Testis (tissue), 3 donors: ENCODE data around the gene LARGE1. TPM values are rescaled to one million over a fixed set of nuclear protein-coding genes. Genes with fewer than 3 reads are reported as not detected.

Experiments used
- DNase-seq: peaks from one replicate; pipeline ENCODE4 v3.0.0-alpha.2; 2019
- H3K27ac ChIP-seq, 2 donors: fragments of 200-600 bp; sonication (generic); one replicate each; pipeline ENCODE4 v1.5.1; 2019
- H3K27me3 ChIP-seq: fragments of 200-600 bp; sonication (generic); one replicate; pipeline ENCODE4 v1.5.1; 2019
- H3K36me3 ChIP-seq: fragments of 200-600 bp; sonication (generic); one replicate; pipeline ENCODE4 v1.5.1; 2017; ENCODE audit warnings: low read depth; ENCODE audit errors: missing control alignments
- H3K4me1 ChIP-seq: fragments of 200-600 bp; sonication (generic); one replicate; pipeline ENCODE4 v1.5.1; 2019
- H3K4me3 ChIP-seq, 2 donors: fragments of 200-600 bp; sonication (generic); one replicate each; pipeline ENCODE4 v1.5.1; 2017 to 2019
- H3K9me3 ChIP-seq: fragments of 200-600 bp; sonication (generic); one replicate; pipeline ENCODE4 v1.5.1; 2017
- CTCF ChIP-seq, 3 experiments: fragments of 450-650 bp in 2 of 3; fragments of 200-600 bp in 1 of 3; sonication (generic) in 1 of 3; IDR thresholded peaks; one replicate each; pipeline ENCODE4 v1.5.1; 2016 to 2019; ENCODE audit warnings: antibody characterized with exemption in 3 of 3, mild to moderate bottlenecking in 2 of 3, moderate library complexity in 1 of 3
- POLR2A ChIP-seq: fragments of 450-650 bp; IDR thresholded peaks from one replicate; pipeline ENCODE4 v1.6.1; 2017; ENCODE audit warnings: antibody characterized with exemption, mild to moderate bottlenecking, moderate library complexity
- WGBS, 2 donors: methylation state at CpG; one replicate each; pipeline ENCODE4 v1.1.5; 2018; 5-methylcytosine and 5-hydroxymethylcytosine counted together
- intact Hi-C: fragments of 100-400 bp; cut with DNase I; formaldehyde crosslinking; loops from one replicate; pipeline ENCODE4 v1.15.1; 2023; ENCODE audit warnings: low total_unique reads
- polyA plus RNA-seq: library from polyadenylated mRNA; stranded (reverse); fragments of 350-450 nt; fragmentation: Illumina TruSeq; extraction: RNeasy Lipid Tissue Mini Kit (QIAGEN cat#74804); gene quantifications from one replicate; pipeline ENCODE4 v1.2.3, GENCODE V29; 2014; ENCODE audit warnings: low read depth, low replicate concordance; ENCODE audit not compliant: insufficient read depth
- total RNA-seq, 2 donors: library from RNA; depleted of rRNA; stranded (reverse); fragments of >200 nt; gene quantifications; one replicate each; pipeline ENCODE4 v1.2.3, GENCODE V29; 2016

The LARGE1 gene
- total and polyA plus RNA-seq, 3 donors from 2014 or later, result 19.5 to 27.3 (median 21.8) TPM

GRCh38 chr22:33575771-33576170 lies 344.5 kb downstream of the LARGE1 start:
- Histone ChIP-seq H3K27me3 (no peaks in the 10 kb centered on the region), H3K36me3 (no peaks in the 10 kb centered on the region), H3K27ac (no peak overlapping the region), H3K9me3 (no peaks in the 10 kb centered on the region), H3K4me1 (no peaks in the 10 kb centered on the region), H3K4me3 (no peak overlapping the region)
- intact Hi-C loops, result no loop called here
- 95 to 97% methylated on average over 7 of the region's 7 CpGs for WGBS, 2 donors
- no peak for TF ChIP-seq POLR2A
- no peak for TF ChIP-seq CTCF (IDR thresholded peaks at IDR 0.05)
- DNase-seq, result no peak

- intact Hi-C loops, result no loop called here
- H3K4me3 ChIP-seq, result no peak overlapping the region
- no peak overlapping the region for H3K27ac ChIP-seq
- TF ChIP-seq CTCF (IDR thresholded peaks at IDR 0.05), result no peak
- TF ChIP-seq POLR2A, result no peak
- DNase-seq, result no peak
- no peaks in the 10 kb centered on the region for H3K36me3 ChIP-seq
- WGBS, 2 donors, result 61 to 84% methylated on average over 2 of the region's 2 CpGs
- no peaks in the 10 kb centered on the region for H3K4me1 ChIP-seq
- H3K9me3 ChIP-seq, result no peaks in the 10 kb centered on the region
- no peaks in the 10 kb centered on the region for H3K27me3 ChIP-seq
Observed at GRCh38 chr22:33575041-33575440, 345.2 kb downstream of the LARGE1 start.

GRCh38 chr22:33573479-33573878 lies 346.8 kb downstream of the LARGE1 start:
- WGBS, 2 donors, result 95 to 98% methylated on average over 4 of the region's 4 CpGs
- Histone ChIP-seq H3K9me3 (no peaks in the 10 kb centered on the region), H3K27me3 (no peaks in the 10 kb centered on the region), H3K27ac (no peak overlapping the region), H3K36me3 (no peaks in the 10 kb centered on the region), H3K4me1 (no peaks in the 10 kb centered on the region), H3K4me3 (no peak overlapping the region)
- intact Hi-C loops, result no loop called here
- TF ChIP-seq POLR2A (no peak), CTCF (IDR thresholded peaks at IDR 0.05) (no peak)
- no peak for DNase-seq

- Histone ChIP-seq H3K27me3 (no peaks in the 10 kb centered on the region), H3K4me1 (no peaks in the 10 kb centered on the region), H3K27ac (no peak overlapping the region), H3K9me3 (no peaks in the 10 kb centered on the region), H3K36me3 (no peaks in the 10 kb centered on the region), H3K4me3 (no peak overlapping the region)
- DNase-seq, result no peak
- intact Hi-C loops, result no loop called here
- TF ChIP-seq CTCF (IDR thresholded peaks at IDR 0.05) (no peak), POLR2A (no peak)
- WGBS, 2 donors, result 89 to 96% methylated on average over 3 of the region's 3 CpGs
Observed at GRCh38 chr22:33572086-33572485, 348.2 kb downstream of the LARGE1 start.

GRCh38 chr22:33570110-33570509 lies 350.2 kb downstream of the LARGE1 start:
- TF ChIP-seq CTCF (IDR thresholded peaks at IDR 0.05) (no peak), POLR2A (no peak)
- WGBS, 2 donors, result 91 to 93% methylated on average over 4 of the region's 4 CpGs
- intact Hi-C loops, result no loop called here

More at GRCh38 chr22:33570110-33570509, 350.2 kb downstream of the LARGE1 start:
- no peak overlapping the region for H3K4me3 ChIP-seq
- H3K36me3 ChIP-seq, result no peaks in the 10 kb centered on the region
- no peak overlapping the region for H3K27ac ChIP-seq
- H3K9me3 ChIP-seq, result no peaks in the 10 kb centered on the region
- H3K4me1 ChIP-seq, result no peaks in the 10 kb centered on the region
- DNase-seq, result no peak
- no peaks in the 10 kb centered on the region for H3K27me3 ChIP-seq
